Measurements from ENCODE around the gene DISC1.

Gene DISC1

GRCh38 chr1:232047473-232047872 is 420.9 kb downstream of the DISC1 start:
- Histone ChIP-seq H3K4me1 (ENCODE audit: control insufficient read depth in 2 of 2, insufficient read depth in 1 of 2, low read depth in 1 of 2, low read length in 2 of 2) (peaks cover 5 to 13% of the 10 kb centered on the region in 2 donors), H4K91ac (ENCODE audit: low read depth, low read length, poor library complexity) (no peak overlapping the region), H2BK12ac (ENCODE audit: low read length) (no peak overlapping the region), H3K79me1 (ENCODE audit: low read depth, low read length) (no peaks in the 10 kb centered on the region), H4K8ac (ENCODE audit: low read depth, low read length) (no peak overlapping the region), H3K4me2 (ENCODE audit: insufficient read depth, low read length, poor library complexity, severe bottlenecking) (no peak overlapping the region), H3K4ac (ENCODE audit: low read length) (no peak overlapping the region), H2AFZ (ENCODE audit: low read length) (no peak overlapping the region), H3K4me3 (ENCODE audit: low read length in 2 of 2) (no peak overlapping the region), H3K23ac (ENCODE audit: low read depth, low read length, poor library complexity) (no peak overlapping the region), H2BK120ac (ENCODE audit: low read depth, low read length) (no peak overlapping the region), H3K27ac (replicated peaks; ENCODE audit: low read length) (no peak overlapping the region), H2AK5ac (ENCODE audit: low read depth, low read length) (no peak overlapping the region), H3K14ac (ENCODE audit: low read length) (no peak overlapping the region), H3K9me3 (replicated peaks in 1 of 2; ENCODE audit: control insufficient read depth in 2 of 2, insufficient read depth in 1 of 2, low read depth in 1 of 2, low read length in 2 of 2) (no peaks in the 10 kb centered on the region), H2BK5ac (ENCODE audit: low read length) (no peak overlapping the region), H3K36me3 (replicated peaks in 1 of 2; ENCODE audit: control insufficient read depth in 2 of 2, insufficient read depth in 2 of 2, low read length in 2 of 2) (no peaks in the 10 kb centered on the region), H3K18ac (ENCODE audit: low read length) (no peak overlapping the region), H2BK15ac (ENCODE audit: low read length) (no peak overlapping the region), H3K9ac (ENCODE audit: low read depth, low read length, poor library complexity) (no peak overlapping the region), H3K27me3 (ENCODE audit: control insufficient read depth in 3 of 3, insufficient read depth in 3 of 3, low read depth in 1 of 3, low read length in 3 of 3) (no peaks in the 10 kb centered on the region)
- no peak for DNase-seq (ENCODE audit: low spot score)
- WGBS, 2 donors (ENCODE audit: extremely low coverage in 2 of 2, insufficient read length in 2 of 2, insufficient replicate concordance in 1 of 2): no CpG with 5 or more reads among the region's 2 CpGs

- Histone ChIP-seq H4K91ac (ENCODE audit: low read depth, low read length, poor library complexity) (no peak overlapping the region), H2BK5ac (ENCODE audit: low read length) (no peak overlapping the region), H3K9ac (ENCODE audit: low read depth, low read length, poor library complexity) (no peak overlapping the region), H3K4me3 (ENCODE audit: low read length in 2 of 2) (no peak overlapping the region), H2AFZ (ENCODE audit: low read length) (no peak overlapping the region), H3K4ac (ENCODE audit: low read length) (no peak overlapping the region), H3K36me3 (replicated peaks in 1 of 2; ENCODE audit: control insufficient read depth in 2 of 2, insufficient read depth in 2 of 2, low read length in 2 of 2) (no peaks in the 10 kb centered on the region), H3K18ac (ENCODE audit: low read length) (no peak overlapping the region), H3K4me2 (ENCODE audit: insufficient read depth, low read length, poor library complexity, severe bottlenecking) (no peak overlapping the region), H2BK15ac (ENCODE audit: low read length) (no peak overlapping the region), H2BK12ac (ENCODE audit: low read length) (no peak overlapping the region), H3K4me1 (ENCODE audit: control insufficient read depth in 2 of 2, insufficient read depth in 1 of 2, low read depth in 1 of 2, low read length in 2 of 2) (peaks cover 5 to 13% of the 10 kb centered on the region in 2 donors), H3K9me3 (replicated peaks in 1 of 2; ENCODE audit: control insufficient read depth in 2 of 2, insufficient read depth in 1 of 2, low read depth in 1 of 2, low read length in 2 of 2) (peaks cover 0 to 2% of the 10 kb centered on the region in 2 donors), H3K79me1 (ENCODE audit: low read depth, low read length) (no peaks in the 10 kb centered on the region), H3K23ac (ENCODE audit: low read depth, low read length, poor library complexity) (no peak overlapping the region), H4K8ac (ENCODE audit: low read depth, low read length) (no peak overlapping the region), H3K27me3 (ENCODE audit: control insufficient read depth in 3 of 3, insufficient read depth in 3 of 3, low read depth in 1 of 3, low read length in 3 of 3) (no peaks in the 10 kb centered on the region), H2BK120ac (ENCODE audit: low read depth, low read length) (no peak overlapping the region), H3K14ac (ENCODE audit: low read length) (no peak overlapping the region), H3K27ac (replicated peaks; ENCODE audit: low read length) (no peak overlapping the region), H2AK5ac (ENCODE audit: low read depth, low read length) (no peak overlapping the region)
- no peak for DNase-seq (ENCODE audit: low spot score)
- WGBS, 2 donors (ENCODE audit: extremely low coverage in 2 of 2, insufficient read length in 2 of 2, insufficient replicate concordance in 1 of 2): no CpG with 5 or more reads among the region's 7 CpGs
Measured at GRCh38 chr1:232048481-232048880, 421.9 kb downstream of the DISC1 start.

GRCh38 chr1:232049335-232049734 is 422.7 kb downstream of the DISC1 start:
- Histone ChIP-seq H3K36me3 (replicated peaks in 1 of 2; ENCODE audit: control insufficient read depth in 2 of 2, insufficient read depth in 2 of 2, low read length in 2 of 2) (no peaks in the 10 kb centered on the region), H2BK5ac (ENCODE audit: low read length) (no peak overlapping the region), H2BK120ac (ENCODE audit: low read depth, low read length) (no peak overlapping the region), H3K23ac (ENCODE audit: low read depth, low read length, poor library complexity) (no peak overlapping the region), H3K27me3 (ENCODE audit: control insufficient read depth in 3 of 3, insufficient read depth in 3 of 3, low read depth in 1 of 3, low read length in 3 of 3) (no peaks in the 10 kb centered on the region), H3K4me3 (ENCODE audit: low read length in 2 of 2) (no peak overlapping the region), H3K18ac (ENCODE audit: low read length) (no peak overlapping the region), H3K9me3 (replicated peaks in 1 of 2; ENCODE audit: control insufficient read depth in 2 of 2, insufficient read depth in 1 of 2, low read depth in 1 of 2, low read length in 2 of 2) (peaks cover 0 to 2% of the 10 kb centered on the region in 2 donors), H4K8ac (ENCODE audit: low read depth, low read length) (no peak overlapping the region), H3K4me1 (ENCODE audit: control insufficient read depth in 2 of 2, insufficient read depth in 1 of 2, low read depth in 1 of 2, low read length in 2 of 2) (peaks cover 5 to 13% of the 10 kb centered on the region in 2 donors), H3K79me1 (ENCODE audit: low read depth, low read length) (no peaks in the 10 kb centered on the region), H3K14ac (ENCODE audit: low read length) (no peak overlapping the region), H2BK15ac (ENCODE audit: low read length) (no peak overlapping the region), H3K4ac (ENCODE audit: low read length) (no peak overlapping the region), H3K9ac (ENCODE audit: low read depth, low read length, poor library complexity) (no peak overlapping the region), H3K4me2 (ENCODE audit: insufficient read depth, low read length, poor library complexity, severe bottlenecking) (no peak overlapping the region), H2AK5ac (ENCODE audit: low read depth, low read length) (no peak overlapping the region), H2AFZ (ENCODE audit: low read length) (no peak overlapping the region), H2BK12ac (ENCODE audit: low read length) (no peak overlapping the region), H3K27ac (replicated peaks; ENCODE audit: low read length) (no peak overlapping the region), H4K91ac (ENCODE audit: low read depth, low read length, poor library complexity) (no peak overlapping the region)
- no peak for DNase-seq (ENCODE audit: low spot score)
- WGBS, 2 donors (ENCODE audit: extremely low coverage in 2 of 2, insufficient read length in 2 of 2, insufficient replicate concordance in 1 of 2): no CpG with 5 or more reads among the region's 4 CpGs

GRCh38 chr1:232057217-232057895 is 430.8 kb downstream of the DISC1 start:
- Histone ChIP-seq H3K27ac (replicated peaks; ENCODE audit: low read length) (no peak overlapping the region), H3K4me1 (ENCODE audit: control insufficient read depth in 2 of 2, insufficient read depth in 1 of 2, low read depth in 1 of 2, low read length in 2 of 2) (peaks cover 0 to 2% of the 10 kb centered on the region in 2 donors), H2BK12ac (ENCODE audit: low read length) (no peak overlapping the region), H3K4me3 (ENCODE audit: low read length in 2 of 2) (no peak overlapping the region), H3K18ac (ENCODE audit: low read length) (peak overlapping the region; percentile 11), H3K36me3 (replicated peaks in 1 of 2; ENCODE audit: control insufficient read depth in 2 of 2, insufficient read depth in 2 of 2, low read length in 2 of 2) (no peaks in the 10 kb centered on the region), H2BK120ac (ENCODE audit: low read depth, low read length) (no peak overlapping the region), H2BK5ac (ENCODE audit: low read length) (no peak overlapping the region), H4K8ac (ENCODE audit: low read depth, low read length) (no peak overlapping the region), H2BK15ac (ENCODE audit: low read length) (no peak overlapping the region), H3K27me3 (ENCODE audit: control insufficient read depth in 3 of 3, insufficient read depth in 3 of 3, low read depth in 1 of 3, low read length in 3 of 3) (no peaks in the 10 kb centered on the region), H3K9ac (ENCODE audit: low read depth, low read length, poor library complexity) (no peak overlapping the region), H3K23ac (ENCODE audit: low read depth, low read length, poor library complexity) (no peak overlapping the region), H3K4ac (ENCODE audit: low read length) (no peak overlapping the region), H3K14ac (ENCODE audit: low read length) (no peak overlapping the region), H2AK5ac (ENCODE audit: low read depth, low read length) (no peak overlapping the region), H4K91ac (ENCODE audit: low read depth, low read length, poor library complexity) (no peak overlapping the region), H3K9me3 (replicated peaks in 1 of 2; ENCODE audit: control insufficient read depth in 2 of 2, insufficient read depth in 1 of 2, low read depth in 1 of 2, low read length in 2 of 2) (peaks cover 0 to 2% of the 10 kb centered on the region in 2 donors), H3K4me2 (ENCODE audit: insufficient read depth, low read length, poor library complexity, severe bottlenecking) (no peak overlapping the region), H3K79me1 (ENCODE audit: low read depth, low read length) (no peaks in the 10 kb centered on the region), H2AFZ (ENCODE audit: low read length) (peak overlapping the region; percentile 32)
- no peak for DNase-seq (ENCODE audit: low spot score)
- WGBS, 2 donors (ENCODE audit: extremely low coverage in 2 of 2, insufficient read length in 2 of 2, insufficient replicate concordance in 1 of 2): no CpG with 5 or more reads among the region's 10 CpGs

Measured in neuronal stem cell (in vitro differentiated cells).